GM12878 (cell line): ENCODE data around the gene EI24. TPM values are rescaled to one million over a fixed set of nuclear protein-coding genes. Genes with fewer than 3 reads are reported as not detected.

Experiments used
- ATAC-seq: fragments of 200-7000 bp; cut with Tn5 transposase; 3 replicates; pipeline ENCODE4 v1.9.1; 2020; ENCODE audit warnings: mild to moderate bottlenecking, moderate library complexity
- BruUV-seq: library from RNA; stranded (reverse); fragments of 400-500 nt; replicated peaks from 2 replicates; lab custom pipeline; 2021; lab: Mats Ljungman, UMichigan
- CTCF ChIA-PET: fragments of 300-600 bp; sonication (Branson Sonifier 250); formaldehyde crosslinking; extraction: SDS; loops from one replicate; lab custom pipeline; 2021; ENCODE audit warnings: inconsistent platforms; lab: Yijun Ruan, JAX
- POLR2A ChIA-PET: fragments of 350-600 bp; formaldehyde crosslinking; extraction: SDS; loops from one replicate; lab custom pipeline; 2021; ENCODE audit warnings: inconsistent platforms; lab: Charles Lee
- RAD21 ChIA-PET: fragments of 300-600 bp; sonication (Branson Sonifier 250); formaldehyde crosslinking; loops from one replicate; lab custom pipeline; 2023; ENCODE audit warnings: antibody characterized with exemption; ENCODE audit not compliant: unreplicated experiment; lab: Charles Lee
- SMC1A ChIA-PET: fragments of 300-600 bp; sonication (Branson Sonifier 250); formaldehyde crosslinking; loops from one replicate; lab custom pipeline; 2023; ENCODE audit not compliant: unreplicated experiment, uncharacterized antibody; lab: Charles Lee
- DNase-seq: peaks from one replicate; pipeline ENCODE4 v3.0.0-alpha.2; 2011; ENCODE audit warnings: low read depth, low spot score
- FAIRE-seq: peaks from 3 replicates; lab custom pipeline; 2011; peaks lifted over from hg19 to GRCh38; lab: Jason Lieb, UNC
- H2AFZ ChIP-seq: 2 replicates; pipeline ENCODE4 v1.6.0; 2011; ENCODE audit warnings: low read depth, low read length, control low read depth; ENCODE audit not compliant: control insufficient read depth
- H3K27ac ChIP-seq: 2 replicates; pipeline ENCODE4 v1.5.1; 2011; ENCODE audit warnings: control low read depth; ENCODE audit not compliant: control insufficient read depth, insufficient read depth
- H3K27me3 ChIP-seq, 2 experiments: replicated peaks in 1 of 2; 2 replicates each; pipeline versions ENCODE4 v1.6.0 to v1.6.1; 2011; ENCODE audit warnings: low read length in 1 of 2; ENCODE audit not compliant: control insufficient read depth in 2 of 2, insufficient read depth in 2 of 2
- H3K36me3 ChIP-seq, 2 experiments: 2 replicates each; pipeline ENCODE4 v1.5.1; 2011; ENCODE audit warnings: low read length in 1 of 2; ENCODE audit not compliant: control insufficient read depth in 2 of 2, insufficient read depth in 2 of 2
- H3K4me1 ChIP-seq: 2 replicates; pipeline ENCODE4 v1.6.1; 2011; ENCODE audit warnings: mild to moderate bottlenecking, low read length, moderate library complexity, mixed read lengths; ENCODE audit not compliant: control insufficient read depth, insufficient read depth
- H3K4me2 ChIP-seq: 2 replicates; pipeline ENCODE4 v1.6.0; 2011; ENCODE audit warnings: control low read depth; ENCODE audit not compliant: control insufficient read depth, insufficient read depth
- H3K4me3 ChIP-seq: fragments of 200-600 bp; sonication (generic); 2 replicates; pipeline ENCODE4 v1.5.1; 2016
- H3K79me2 ChIP-seq: 2 replicates; pipeline ENCODE4 v1.6.0; 2011; ENCODE audit warnings: low read length; ENCODE audit not compliant: control insufficient read depth, insufficient read depth
- H3K9ac ChIP-seq: 2 replicates; pipeline ENCODE4 v1.8.0; 2011; ENCODE audit warnings: low read length, control low read depth, mixed read lengths; ENCODE audit not compliant: control insufficient read depth, insufficient read depth
- H3K9me3 ChIP-seq: replicated peaks from 3 replicates; pipeline ENCODE4 v1.5.1; 2011; ENCODE audit warnings: mild to moderate bottlenecking, low read length; ENCODE audit not compliant: control insufficient read depth, insufficient read depth
- H4K20me1 ChIP-seq: 2 replicates; pipeline ENCODE4 v1.6.0; 2011; ENCODE audit not compliant: control insufficient read depth, insufficient read depth
- ATF2 ChIP-seq: IDR thresholded peaks from 2 replicates; pipeline ENCODE4 v1.6.1; 2012; ENCODE audit warnings: low read length, inconsistent platforms
- BHLHE40 ChIP-seq, 2 experiments: fragments of 450-650 bp in 1 of 2; IDR thresholded peaks; 2 replicates each; pipeline ENCODE4 v1.6.1; 2011 to 2017; ENCODE audit warnings: low read depth in 2 of 2, borderline replicate concordance in 1 of 2, improper control_type of control experiment in 1 of 2, low read length in 1 of 2, mild to moderate bottlenecking in 1 of 2
- CEBPZ ChIP-seq: fragments of 150-350 bp; IDR thresholded peaks from 2 replicates; pipeline ENCODE4 v1.6.1; 2016; ENCODE audit warnings: low read depth, low read length
- CHD1 ChIP-seq: IDR thresholded peaks from 2 replicates; pipeline ENCODE4 v1.6.1; 2012; ENCODE audit warnings: low read depth, low read length, improper control_type of control experiment
- CREB1 ChIP-seq: IDR thresholded peaks from 2 replicates; pipeline ENCODE4 v1.6.1; 2012; ENCODE audit warnings: low read depth, mild to moderate bottlenecking, inconsistent platforms
- IKZF1 ChIP-seq: fragments of 450-650 bp; conservative IDR thresholded peaks from 2 replicates; pipeline ENCODE4 v1.6.1; 2017; ENCODE audit warnings: antibody characterized with exemption, mild to moderate bottlenecking
- RELB ChIP-seq: fragments of 450-650 bp; IDR thresholded peaks from 2 replicates; pipeline ENCODE4 v1.6.1; 2017; ENCODE audit warnings: low read depth, mild to moderate bottlenecking, moderate library complexity
- SKIL ChIP-seq: fragments of 450-650 bp; IDR thresholded peaks from 2 replicates; pipeline ENCODE4 v1.6.1; 2017; ENCODE audit warnings: mild to moderate bottlenecking, low read depth, inconsistent platforms; ENCODE audit not compliant: poor library complexity, severe bottlenecking
- ZNF592 ChIP-seq: fragments of 450-650 bp; IDR thresholded peaks from 2 replicates; pipeline ENCODE4 v1.6.1; 2017; ENCODE audit warnings: mild to moderate bottlenecking, moderate library complexity
- WGBS: methylation state at CpG from one replicate; pipeline ENCODE4 v1.1.6; 2016; ENCODE audit warnings: low lambda C conversion rate; ENCODE audit not compliant: insufficient replicate concordance, insufficient coverage; ENCODE audit errors: missing lambda C conversion rate; 5-methylcytosine and 5-hydroxymethylcytosine counted together
- in situ Hi-C: fragments of 300-500 bp; cut with MboI; formaldehyde crosslinking; loops from 9 replicates; pipeline ENCODE4 v1.14.3; 2018; ENCODE audit warnings: mixed read lengths
- intact Hi-C: fragments of 100-400 bp; cut with micrococcal nuclease; formaldehyde crosslinking; loops from one replicate; pipeline ENCODE4 v1.14.2; 2022; ENCODE audit not compliant: unreplicated experiment
- polyA plus RNA-seq, 11 experiments: library from polyadenylated mRNA; depleted of rRNA in 4 of 11; unstranded in 6 of 11; stranded (reverse) in 5 of 11; fragments of >200 nt; fragmentation: Nextera tagmentation in 4 of 11; fragmentation: Illumina TruSeq in 1 of 11; extraction: Ambion mirVana in 4 of 11; extraction: Trizol in 1 of 11; gene quantifications; 1 replicate in 1 of 11; 2 replicates in 10 of 11; pipeline versions ENCODE4 v1.2.1 to v1.2.3, GENCODE V29; 2011 to 2016; ENCODE audit warnings: inconsistent platforms in 2 of 11, missing spikeins in 2 of 11, low read depth in 1 of 11
- total RNA-seq, 4 experiments: library from RNA; depleted of rRNA in 3 of 4; stranded (reverse); fragments of >200 nt in 3 of 4; fragmentation: Illumina TruSeq in 1 of 4; extraction: Trizol in 1 of 4; gene quantifications; 2 replicates each; pipeline versions ENCODE4 v1.2.1 to v1.2.3, GENCODE V29; 2013 to 2021

The EI24 gene
- total and polyA plus RNA-seq, 10 of the 15 experiments (the other 5 are each of a cell fraction or from before 2014, with no cell fraction given), result 20.3 to 127 (median 70.4) TPM

GRCh38 chr11:125583496-125583895 lies 14.2 kb downstream of the EI24 start (continued):
- TF ChIP-seq ZNF592 (no peak), RELB (no peak), CREB1 (no peak), CHD1 (no peak)

GRCh38 chr11:125585487-125585886 lies 16.2 kb downstream of the EI24 start:
- no peaks in the 10 kb centered on the region for H3K79me2 ChIP-seq
- no peak overlapping the region for H3K9ac ChIP-seq
- no peaks in the 10 kb centered on the region for H3K9me3 ChIP-seq
- FAIRE-seq (no peak), DNase-seq (no peak), ATAC-seq (no peak)
- no peaks in the 10 kb centered on the region for H3K4me1 ChIP-seq
- H2AFZ ChIP-seq, result no peak overlapping the region
- POLR2A ChIA-PET, result interaction anchor here (0.6 to 0.9 kb wide), 2 partner anchors 12 to 15 kb away, joined by 3 read pairs; no protein-coding TSS in a partner anchor
- no TSS peak for BruUV-seq
- RAD21 ChIA-PET, result no interaction called here
- in situ Hi-C loops, result no loop called here
- SMC1A ChIA-PET, result interaction anchor here (1.2 to 1.6 kb wide), 2 partner anchors 10 to 16 kb away, joined by 3 to 4 read pairs; partner anchors contain the start of gene EI24
- 100% methylated on average over 1 of the region's 1 CpG for WGBS
- CTCF ChIA-PET, result interaction anchor here (0.8 kb wide), 1 partner anchor 11 kb away, joined by 4 read pairs; no protein-coding TSS in a partner anchor
- intact Hi-C loops, result no loop called here
- no peaks in the 10 kb centered on the region for H4K20me1 ChIP-seq
- peaks cover 0 to 8% of the 10 kb centered on the region in 2 experiments for H3K36me3 ChIP-seq
- no peak overlapping the region for H3K4me2 ChIP-seq
- no peaks in the 10 kb centered on the region for H3K27me3 ChIP-seq
- no peak overlapping the region for H3K27ac ChIP-seq
- H3K4me3 ChIP-seq, result no peak overlapping the region
- no peak for TF ChIP-seq SKIL
- TF ChIP-seq ATF2, result no peak
- TF ChIP-seq IKZF1, result no peak
- no peak for TF ChIP-seq BHLHE40 (IDR thresholded peaks at IDR 0.05; ENCODE audit: borderline replicate concordance in 1 of 2, low read depth in 2 of 2, low read length in 1 of 2)
- TF ChIP-seq CEBPZ, result no peak
